HG03060 (cell line): ENCODE measurements around the gene TXNIP.
"Not testable (repeated sequence)": the region's sequence is repeated elsewhere in the genome, so short reads cannot be mapped to it uniquely, and the experiment has no call there.

Source experiments
- ATAC-seq: cut with Tn5 transposase; IDR thresholded peaks from one replicate; pipeline ENCODE4 v1.9.1; 2021; ENCODE audit warnings: low read depth, moderate number of reproducible peaks; ENCODE audit not compliant: unreplicated experiment

TXNIP gene

GRCh38 chr1:145996433-145997015 is at the start of gene TXNIP:
TXNIP (minus strand) TSS chr1:145996579; CDS start chr1:145996266, 313 bp downstream.
- peak; percentile 85 for ATAC-seq

GRCh38 chr1:146039844-146040194 is 43.4 kb upstream of the TXNIP start:
- no peak for ATAC-seq

- ATAC-seq = no peak
Measured at GRCh38 chr1:146036965-146037646, 40.7 kb upstream of the TXNIP start.

GRCh38 chr1:146036241-146036964 is 40.0 kb upstream of the TXNIP start:
- ATAC-seq = no peak

GRCh38 chr1:146035048-146035423 is 38.7 kb upstream of the TXNIP start:
- no peak for ATAC-seq

- no peak for ATAC-seq
Measured at GRCh38 chr1:146032631-146033219, 36.3 kb upstream of the TXNIP start.

GRCh38 chr1:146031476-146031875 is 35.1 kb upstream of the TXNIP start:
- ATAC-seq = no peak

- no peak for ATAC-seq
Measured at GRCh38 chr1:146029117-146029516, 32.7 kb upstream of the TXNIP start.

GRCh38 chr1:146026650-146027049 is 30.3 kb upstream of the TXNIP start:
- not testable (repeated sequence) for ATAC-seq

- ATAC-seq = not testable (repeated sequence)
Measured at GRCh38 chr1:146025787-146026495, 29.6 kb upstream of the TXNIP start.

GRCh38 chr1:146022403-146023127 is 26.2 kb upstream of the TXNIP start:
- ATAC-seq = no peak

- no peak for ATAC-seq
Measured at GRCh38 chr1:146021622-146022402, 25.4 kb upstream of the TXNIP start, which contains the start of gene HJV. HJV (minus strand) TSS chr1:146021735; CDS start chr1:146020231, 1,504 bp downstream.

- no peak for ATAC-seq
Measured at GRCh38 chr1:146021050-146021445, 24.7 kb upstream of the TXNIP start.

- no peak for ATAC-seq
Measured at GRCh38 chr1:146020058-146021049, 24.0 kb upstream of the TXNIP start.

GRCh38 chr1:146019231-146020057 is 23.1 kb upstream of the TXNIP start:
- no peak for ATAC-seq

GRCh38 chr1:146016891-146017290 is 20.5 kb upstream of the TXNIP start:
- ATAC-seq = no peak

GRCh38 chr1:146013559-146013922 is 17.2 kb upstream of the TXNIP start:
- ATAC-seq = no peak
